Heart left ventricle (tissue), 16 donors: ENCODE data around the gene GART. TPM values are rescaled to one million over a fixed set of nuclear protein-coding genes. Genes with fewer than 3 reads are reported as not detected.

Source experiments
- ATAC-seq, 4 donors: fragments of 200-7000 bp; cut with Tn5 transposase; one replicate each; pipeline ENCODE4 v1.9.1; 2020 to 2022; ENCODE audit warnings: moderate library complexity in 4 of 4, mild to moderate bottlenecking in 3 of 4, moderate number of reproducible peaks in 1 of 4
- DNase-seq, 5 donors: peaks; one replicate each; pipeline ENCODE4 v3.0.0-alpha.2; 2020
- H3K27ac ChIP-seq, 12 donors: fragments of 200-600 bp; sonication (generic) in 4 of 12; one replicate each; pipeline versions ENCODE4 v1.5.0 to v1.8.0; 2016 to 2022; ENCODE audit warnings: mild to moderate bottlenecking in 2 of 12
- H3K27me3 ChIP-seq, 9 donors: fragments of 200-600 bp; sonication (generic) in 2 of 9; one replicate each; pipeline versions ENCODE4 v1.5.1 to v1.8.0; 2016 to 2022; ENCODE audit warnings: mild to moderate bottlenecking in 3 of 9
- H3K36me3 ChIP-seq, 9 donors: fragments of 200-600 bp; sonication (generic) in 2 of 9; one replicate each; pipeline versions ENCODE4 v1.5.0 to v1.8.0; 2018 to 2022; ENCODE audit warnings: mild to moderate bottlenecking in 2 of 9
- H3K4me1 ChIP-seq, 12 donors: fragments of 200-600 bp; sonication (generic) in 4 of 12; one replicate each; pipeline versions ENCODE4 v1.5.0 to v1.8.0; 2016 to 2022; ENCODE audit warnings: mild to moderate bottlenecking in 3 of 12
- H3K4me3 ChIP-seq, 12 donors: fragments of 200-600 bp; sonication (generic) in 4 of 12; one replicate each; pipeline versions ENCODE4 v1.5.0 to v1.8.0; 2017 to 2022; ENCODE audit warnings: mild to moderate bottlenecking in 9 of 12, moderate library complexity in 4 of 12
- H3K9me3 ChIP-seq, 12 donors: fragments of 200-600 bp; sonication (generic) in 4 of 12; one replicate each; pipeline versions ENCODE4 v1.5.0 to v1.8.0; 2016 to 2022; ENCODE audit warnings: mild to moderate bottlenecking in 1 of 12
- POLR2A ChIP-seq, 2 donors: fragments of 450-650 bp; IDR thresholded peaks; one replicate each; pipeline ENCODE4 v1.6.1; 2017; ENCODE audit warnings: antibody characterized with exemption in 2 of 2, mild to moderate bottlenecking in 2 of 2, moderate library complexity in 2 of 2
- WGBS, 4 donors: extraction: QIAGEN DNeasy Blood & Tissue Kit in 2 of 4; methylation state at CpG; one replicate each; pipeline versions ENCODE4 v1.1.5 to v1.1.7; 2013 to 2018; 5-methylcytosine and 5-hydroxymethylcytosine counted together
- intact Hi-C, 10 donors: fragments of 100-400 bp; cut with DNase I; formaldehyde crosslinking; loops; one replicate each; pipeline versions ENCODE4 v1.11.1 to v1.14.2; 2022
- polyA plus RNA-seq, 2 donors: library from polyadenylated mRNA; stranded (reverse); fragments of 200-250 nt; gene quantifications; one replicate each; pipeline ENCODE4 v1.2.3, GENCODE V29; 2013
- total RNA-seq, 9 donors: library from RNA; depleted of rRNA in 2 of 9; stranded (reverse); fragments of >200 nt in 2 of 9; fragmentation: NEBNext Ultra II Directional in 3 of 9; extraction: Animal tissue kit (Norgen Biotek cat#: 25700) in 3 of 9; gene quantifications; one replicate each; pipeline versions ENCODE4 v1.1.0 to v1.2.4, GENCODE V29; 2016 to 2023
- TF ChIP-seq, protein P1 (sequence below), 12 donors: fragments of 200-600 bp; sonication (generic) in 4 of 12; IDR thresholded peaks; one replicate each; pipeline versions ENCODE4 v1.5.0 to v1.8.0; 2018 to 2022; ENCODE audit warnings: antibody characterized with exemption in 12 of 12, mild to moderate bottlenecking in 5 of 12
- donor health status: ischemic (EF 13 %, LVEDD 7.1; RV severe dilation, severe dysfunction).
- donor health status: healthy with polysubstance abuse.
- donor health status: DM: no; HTN: yes; CAD: no.
- donor health status: DM: no; HTN: no; CAD: no.
- donor health status: ischemic (EF 25% LVEDD 6.9; RV normal size, moderate dysfunction).
- donor health status: ischemic (EF 25% LVEDD 5.7; RV mildly dilated, moderate dysfunction).
- donor health status: healthy.
- donor health status: DM: yes; HTN: yes; CAD: no.
- donor health status: ischemic (EF 35%, LVEDD 5.7; RV mildly dilated, moderate dysfunction).
- donor health status: nonischemic (EF 11% LVEDD 7.7; RV severe dilation, severe dysfunction).
- donor health status: DM: yes; HTN: yes; CAD: no.
- donor health status: PGD.
- donor health status: ischemic (EF 29% LVEDD 5.4; RV normal size, mild dysfunction).
- donor health status: nonischemic (EF 23%, LVEDD 6.1; RV moderate dilation, normal function).

GART gene
- total and polyA plus RNA-seq, 11 donors = 9.0 to 53.1 (median 40.7) TPM

DNA sequence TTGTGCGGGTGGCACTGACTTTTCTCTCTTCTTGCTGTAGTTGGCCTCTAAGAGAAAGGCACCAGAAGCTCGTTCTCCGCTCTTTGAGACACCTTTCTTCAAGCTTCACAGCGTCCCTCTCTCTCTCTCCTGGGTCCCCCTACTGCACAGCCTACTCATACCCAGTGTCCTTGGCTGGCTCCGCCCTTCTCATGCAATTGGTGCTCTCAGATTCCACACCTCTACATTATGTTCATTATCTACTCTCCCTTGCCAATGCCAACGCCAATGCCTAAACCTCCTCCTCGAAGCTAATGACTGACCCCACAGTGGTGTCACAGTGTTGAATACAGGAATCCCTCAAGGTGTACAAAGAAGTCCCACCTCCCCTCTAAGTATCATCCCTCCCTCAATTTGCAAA is 45.6 kb downstream of the GART start:
- H3K4me3 ChIP-seq = no peak overlapping the region
- H3K27ac ChIP-seq = no peak overlapping the region
- DNase-seq (no peak), ATAC-seq (no peak)
- peaks cover 0 to 9% (median 0%) of the 10 kb centered on the region in 12 donors for H3K4me1 ChIP-seq
- TF ChIP-seq, protein P1, sequence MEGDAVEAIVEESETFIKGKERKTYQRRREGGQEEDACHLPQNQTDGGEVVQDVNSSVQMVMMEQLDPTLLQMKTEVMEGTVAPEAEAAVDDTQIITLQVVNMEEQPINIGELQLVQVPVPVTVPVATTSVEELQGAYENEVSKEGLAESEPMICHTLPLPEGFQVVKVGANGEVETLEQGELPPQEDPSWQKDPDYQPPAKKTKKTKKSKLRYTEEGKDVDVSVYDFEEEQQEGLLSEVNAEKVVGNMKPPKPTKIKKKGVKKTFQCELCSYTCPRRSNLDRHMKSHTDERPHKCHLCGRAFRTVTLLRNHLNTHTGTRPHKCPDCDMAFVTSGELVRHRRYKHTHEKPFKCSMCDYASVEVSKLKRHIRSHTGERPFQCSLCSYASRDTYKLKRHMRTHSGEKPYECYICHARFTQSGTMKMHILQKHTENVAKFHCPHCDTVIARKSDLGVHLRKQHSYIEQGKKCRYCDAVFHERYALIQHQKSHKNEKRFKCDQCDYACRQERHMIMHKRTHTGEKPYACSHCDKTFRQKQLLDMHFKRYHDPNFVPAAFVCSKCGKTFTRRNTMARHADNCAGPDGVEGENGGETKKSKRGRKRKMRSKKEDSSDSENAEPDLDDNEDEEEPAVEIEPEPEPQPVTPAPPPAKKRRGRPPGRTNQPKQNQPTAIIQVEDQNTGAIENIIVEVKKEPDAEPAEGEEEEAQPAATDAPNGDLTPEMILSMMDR (IDR thresholded peaks at IDR 0.05) = no peak
- TF ChIP-seq POLR2A (IDR thresholded peaks at IDR 0.05) = no peak
- no peaks in the 10 kb centered on the region for H3K27me3 ChIP-seq
- no peaks in the 10 kb centered on the region for H3K36me3 ChIP-seq
- intact Hi-C loops = no loop called here
- 61 to 70% (median 68%) methylated on average over 7 of the region's 7 CpGs for WGBS, 4 donors
- no peaks in the 10 kb centered on the region for H3K9me3 ChIP-seq

DNA sequence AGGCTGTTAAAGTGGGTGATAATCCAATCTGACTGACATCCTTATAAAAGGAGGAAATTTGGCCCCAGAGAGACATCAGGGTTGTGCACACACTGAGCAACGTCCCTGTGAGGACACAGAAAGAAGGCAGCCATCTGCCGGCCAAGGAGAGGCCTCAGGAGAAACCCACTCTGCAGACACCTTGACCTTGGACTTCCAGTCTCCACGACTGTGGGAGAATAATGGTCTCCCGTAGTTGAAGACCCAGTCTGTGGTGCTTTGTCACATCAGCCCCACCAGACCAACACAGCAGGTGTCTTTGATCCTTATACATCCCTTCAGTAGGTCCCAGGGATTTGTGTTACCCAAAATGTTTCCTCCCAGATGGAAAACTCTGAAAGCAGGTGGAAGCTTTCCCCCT is 46.2 kb downstream of the GART start:
- H3K4me1 ChIP-seq = peaks cover 0 to 13% (median 3%) of the 10 kb centered on the region in 12 donors
- H3K27me3 ChIP-seq = no peaks in the 10 kb centered on the region
- H3K36me3 ChIP-seq = no peaks in the 10 kb centered on the region
- no peak overlapping the region for H3K27ac ChIP-seq
- DNase-seq = no peak
- WGBS, 4 donors = 42 to 59% (median 49%) methylated on average over 4 of the region's 4 CpGs
- ATAC-seq = no peak
- no peak for TF ChIP-seq POLR2A (IDR thresholded peaks at IDR 0.05)
- TF ChIP-seq, protein P1 (IDR thresholded peaks at IDR 0.05) = no peak
- no peak overlapping the region for H3K4me3 ChIP-seq
- intact Hi-C loops = no loop called here
- no peaks in the 10 kb centered on the region for H3K9me3 ChIP-seq

DNA sequence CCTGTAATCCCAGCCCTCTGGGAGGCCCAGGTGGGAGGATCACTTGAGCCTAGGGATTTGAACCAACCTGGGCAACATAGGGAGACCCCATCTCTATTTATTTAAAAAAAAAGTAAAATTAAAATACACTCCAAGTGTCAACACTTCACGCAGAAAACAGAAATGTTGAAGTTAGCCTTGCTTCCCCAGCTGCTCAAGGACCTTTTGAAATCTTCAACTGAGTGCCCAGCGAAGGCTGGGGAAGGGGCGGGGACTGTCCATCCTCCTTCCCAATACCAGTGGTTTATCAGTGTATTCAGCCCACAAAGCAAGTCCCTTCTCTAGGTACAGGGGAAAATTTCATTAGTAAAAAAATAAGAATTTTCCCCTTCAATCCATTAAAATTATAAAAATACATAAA is 48.2 kb downstream of the GART start:
- 78 to 90% (median 83%) methylated on average over 3 of the region's 3 CpGs for WGBS, 4 donors
- DNase-seq (no peak), ATAC-seq (no peak)
- Histone ChIP-seq H3K4me1 (peaks cover 0 to 16% (median 6%) of the 10 kb centered on the region in 12 donors), H3K27ac (peak overlapping the region in 1 of 12 donors; percentile 49), H3K27me3 (no peaks in the 10 kb centered on the region), H3K9me3 (no peaks in the 10 kb centered on the region), H3K36me3 (no peaks in the 10 kb centered on the region), H3K4me3 (no peak overlapping the region)
- intact Hi-C loops = loop anchor here in 1 of 10 donors (5.0 kb wide), 1 partner anchor 49 kb away; the partner anchor contains the start of genes GART and SON
- TF ChIP-seq, protein P1 (IDR thresholded peaks at IDR 0.05) = no peak
- TF ChIP-seq POLR2A (IDR thresholded peaks at IDR 0.05) = no peak

DNA sequence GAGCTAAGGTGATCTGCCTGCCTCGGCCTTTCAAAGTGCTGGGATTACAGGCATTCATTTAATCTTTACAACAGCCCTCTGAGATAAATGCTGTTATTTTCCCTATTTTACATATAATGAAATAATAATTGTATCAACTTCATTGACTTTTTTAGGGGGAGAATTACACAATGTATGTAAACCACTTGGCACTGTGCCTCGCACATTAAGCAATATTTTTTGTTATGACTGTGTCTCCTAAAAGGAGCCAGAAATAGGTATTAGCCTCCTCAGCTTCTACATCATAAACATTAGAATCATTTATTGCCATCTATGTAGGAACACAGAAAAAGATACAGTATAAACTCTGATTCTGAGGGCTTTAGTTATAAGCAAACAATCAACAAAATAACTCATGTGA is 49.3 kb downstream of the GART start:
- Histone ChIP-seq H3K9me3 (no peaks in the 10 kb centered on the region), H3K4me3 (no peak overlapping the region), H3K4me1 (peaks cover 0 to 16% (median 6%) of the 10 kb centered on the region in 12 donors), H3K27ac (peak overlapping the region in 2 of 12 donors; percentile 88 to 89), H3K36me3 (no peaks in the 10 kb centered on the region), H3K27me3 (no peaks in the 10 kb centered on the region)
- no peak for ATAC-seq
- no peak for DNase-seq
- TF ChIP-seq, protein P1 (IDR thresholded peaks at IDR 0.05) = no peak
- no peak for TF ChIP-seq POLR2A (IDR thresholded peaks at IDR 0.05)
- 62 to 76% (median 73%) methylated on average over 2 of the region's 2 CpGs for WGBS, 4 donors
- intact Hi-C loops = loop anchor here in 1 of 10 donors (5.0 kb wide), 1 partner anchor 50 kb away; the partner anchor contains the start of genes GART and SON
